NCI-H187 (cell line): ENCODE data around the gene RANGRF.
"Not testable (repeated sequence)": the region's sequence is repeated elsewhere in the genome, so short reads cannot be mapped to it uniquely, and the experiment has no call there.

Experiments used
- DNase-seq, 2 experiments: peaks; one replicate each; lab custom pipeline; 2025; lab: John Stamatoyannopoulos, UW

RANGRF gene, protein sequence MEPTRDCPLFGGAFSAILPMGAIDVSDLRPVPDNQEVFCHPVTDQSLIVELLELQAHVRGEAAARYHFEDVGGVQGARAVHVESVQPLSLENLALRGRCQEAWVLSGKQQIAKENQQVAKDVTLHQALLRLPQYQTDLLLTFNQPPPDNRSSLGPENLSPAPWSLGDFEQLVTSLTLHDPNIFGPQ

GRCh38 chr17:8288336-8289102, at the start of gene RANGRF:
Gene RANGRF (plus strand): TSS chr17:8288670. CDS start chr17:8288789, 119 bp downstream.
- DNase-seq: peak; percentile 56 to 72

DNA sequence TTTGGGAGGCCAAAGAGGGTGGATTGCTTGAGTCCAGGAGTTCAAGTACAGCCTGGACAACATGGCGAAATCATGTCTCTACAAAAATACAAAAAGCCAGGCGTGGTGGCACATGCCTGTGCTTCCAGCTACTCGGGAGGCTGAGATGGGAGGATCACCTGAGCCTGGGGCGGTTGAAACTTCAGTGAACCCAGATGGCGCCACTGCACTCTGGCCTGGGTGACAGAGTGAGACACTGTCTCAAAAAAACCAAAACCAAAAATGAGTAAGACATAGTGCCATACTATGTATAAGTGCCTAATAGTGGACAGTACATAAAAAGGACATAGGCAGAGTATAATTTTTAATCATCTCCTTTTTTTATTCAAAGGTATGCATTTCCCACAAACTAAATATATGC, 44.6 kb upstream of the RANGRF start:
- no peak for DNase-seq

- DNase-seq: no peak
These were observed 43.7 kb upstream of the RANGRF start for GRCh38 chr17:8244768-8245167.

- peak; percentile 72 to 79 for DNase-seq
These were observed 39.5 kb upstream of the RANGRF start, which contains the start of gene PFAS for GRCh38 chr17:8248751-8249607. Gene PFAS (plus strand): TSS chr17:8249289. CDS start chr17:8253938, 4,649 bp downstream.

DNA sequence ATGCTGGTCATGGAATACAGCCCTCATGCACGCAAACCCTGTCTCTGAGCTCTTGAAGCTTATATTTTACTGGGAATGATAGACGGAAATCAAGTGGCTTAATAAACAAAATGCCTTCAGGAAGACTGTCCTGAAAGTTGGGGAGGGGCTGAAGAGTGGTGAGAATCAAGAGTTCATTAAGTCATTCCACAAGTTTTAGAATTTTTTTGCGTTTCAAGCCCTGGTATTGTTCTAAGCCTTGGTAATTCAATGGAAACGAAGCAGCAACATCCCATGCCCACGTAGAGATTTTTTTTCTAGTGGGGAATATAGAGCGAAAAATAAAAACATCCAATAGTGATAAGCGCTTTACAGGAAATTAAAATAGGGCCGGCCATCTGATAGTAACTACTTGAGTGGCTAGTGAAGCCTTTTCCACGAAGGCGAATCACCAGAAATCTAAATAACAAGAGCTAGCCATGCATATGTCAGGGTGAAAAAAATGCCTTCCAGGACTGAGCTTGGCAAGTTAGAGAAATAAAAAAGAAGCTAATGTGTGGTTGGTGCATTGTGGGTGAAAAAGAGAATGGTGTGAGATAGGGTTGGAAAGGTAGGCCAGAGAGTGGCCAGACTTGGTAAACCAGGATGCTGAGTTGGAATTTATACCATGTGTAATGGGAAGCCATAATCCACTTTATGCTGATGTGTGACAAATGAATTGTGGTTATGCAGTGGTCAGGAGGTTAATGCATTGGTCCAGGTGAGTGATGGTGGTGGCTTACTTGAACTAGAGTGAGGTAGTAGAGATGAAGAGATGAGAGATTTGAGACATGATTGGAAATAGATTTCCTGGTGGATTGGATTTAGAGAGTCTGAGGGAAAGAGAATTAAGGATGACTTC, 38.6 kb upstream of the RANGRF start:
- DNase-seq: no peak

DNA sequence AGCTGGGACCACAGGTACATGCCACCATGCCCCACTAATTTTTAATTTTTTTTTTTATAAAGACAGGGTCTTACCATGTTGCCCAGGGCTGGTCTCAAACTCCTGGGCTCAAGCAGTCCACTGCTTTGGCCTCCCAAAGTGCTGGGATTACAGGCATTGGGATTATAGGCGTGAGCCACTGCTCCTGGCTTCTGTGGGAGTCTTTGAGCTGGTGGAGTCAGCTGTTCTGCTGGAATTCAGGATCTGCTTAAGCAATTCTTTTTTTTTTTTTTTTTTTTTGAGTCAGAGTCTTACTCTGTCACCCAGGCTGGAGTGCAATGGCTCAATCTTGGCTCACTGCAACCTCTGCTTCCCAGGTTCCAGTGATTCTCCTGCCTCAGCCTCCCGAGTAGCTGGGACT, 37.1 kb upstream of the RANGRF start:
- not testable (repeated sequence) for DNase-seq

GRCh38 chr17:8253801-8254200, 34.7 kb upstream of the RANGRF start:
- no peak for DNase-seq

DNA sequence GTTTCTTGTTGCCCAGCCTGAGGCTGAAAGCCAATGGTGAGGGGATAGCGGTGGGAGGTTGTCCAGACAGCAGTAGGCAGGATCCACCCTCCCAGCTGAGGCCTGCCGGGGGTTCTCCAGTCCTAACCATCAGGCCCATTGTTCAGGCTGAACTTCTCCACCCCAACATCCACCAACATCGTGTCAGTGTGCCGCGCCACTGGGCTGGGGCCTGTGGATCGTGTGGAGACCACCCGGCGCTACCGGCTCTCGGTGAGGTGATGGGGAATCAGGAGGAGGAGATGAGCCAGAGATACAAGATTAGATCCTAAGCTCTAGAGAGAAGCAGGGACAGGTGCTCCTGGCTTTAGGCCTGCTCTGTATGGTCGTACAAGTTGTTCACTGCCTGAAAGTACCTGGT, 33.6 kb upstream of the RANGRF start:
- no peak for DNase-seq

DNA sequence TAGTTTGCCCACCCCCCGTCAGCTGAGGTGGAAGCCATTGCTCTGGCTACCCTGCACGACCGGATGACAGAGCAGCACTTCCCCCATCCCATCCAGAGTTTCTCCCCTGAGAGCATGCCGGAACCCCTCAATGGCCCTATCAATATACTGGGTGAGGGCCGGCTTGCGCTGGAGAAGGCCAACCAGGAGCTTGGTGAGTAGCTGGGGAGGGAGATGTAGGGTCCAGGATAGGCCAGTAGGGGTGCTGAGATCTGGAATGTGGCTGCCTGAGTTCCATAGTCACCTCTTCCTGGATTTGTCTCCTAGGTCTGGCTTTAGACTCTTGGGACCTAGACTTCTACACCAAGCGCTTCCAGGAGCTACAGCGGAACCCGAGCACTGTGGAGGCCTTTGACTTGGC, 33.0 kb upstream of the RANGRF start:
- DNase-seq: no peak

DNA sequence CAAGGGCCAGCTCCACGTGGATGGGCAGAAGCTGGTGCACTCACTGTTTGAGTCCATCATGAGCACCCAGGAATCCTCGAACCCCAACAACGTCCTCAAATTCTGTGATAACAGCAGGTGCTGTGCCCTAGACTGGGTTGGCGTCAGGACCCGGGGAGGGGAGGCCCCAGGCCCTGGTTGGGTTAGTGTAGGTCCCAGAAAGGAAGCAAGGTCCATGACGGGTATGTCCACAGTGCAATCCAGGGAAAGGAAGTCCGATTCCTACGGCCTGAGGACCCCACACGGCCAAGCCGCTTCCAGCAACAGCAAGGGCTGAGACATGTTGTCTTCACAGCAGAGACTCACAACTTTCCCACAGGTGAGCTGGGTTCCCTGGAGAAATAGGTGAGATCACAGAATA, 32.2 kb upstream of the RANGRF start:
- DNase-seq: no peak

GRCh38 chr17:8256691-8257090, 31.8 kb upstream of the RANGRF start:
- DNase-seq: no peak

DNA sequence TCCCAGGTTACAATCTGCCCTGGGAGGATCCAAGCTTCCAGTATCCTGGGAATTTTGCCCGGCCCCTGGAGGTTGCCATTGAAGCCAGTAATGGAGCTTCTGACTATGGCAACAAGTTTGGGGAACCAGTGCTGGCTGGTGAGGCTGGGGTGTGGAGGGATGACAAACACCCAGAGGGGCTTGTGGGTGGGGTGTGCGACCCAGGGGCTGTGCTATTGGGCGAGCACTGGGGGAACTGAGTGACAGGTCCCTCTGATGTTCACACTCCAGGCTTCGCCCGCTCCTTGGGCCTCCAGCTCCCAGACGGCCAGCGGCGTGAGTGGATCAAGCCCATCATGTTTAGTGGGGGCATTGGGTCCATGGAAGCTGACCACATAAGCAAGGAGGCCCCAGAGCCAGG, 30.7 kb upstream of the RANGRF start:
- DNase-seq: no peak

DNA sequence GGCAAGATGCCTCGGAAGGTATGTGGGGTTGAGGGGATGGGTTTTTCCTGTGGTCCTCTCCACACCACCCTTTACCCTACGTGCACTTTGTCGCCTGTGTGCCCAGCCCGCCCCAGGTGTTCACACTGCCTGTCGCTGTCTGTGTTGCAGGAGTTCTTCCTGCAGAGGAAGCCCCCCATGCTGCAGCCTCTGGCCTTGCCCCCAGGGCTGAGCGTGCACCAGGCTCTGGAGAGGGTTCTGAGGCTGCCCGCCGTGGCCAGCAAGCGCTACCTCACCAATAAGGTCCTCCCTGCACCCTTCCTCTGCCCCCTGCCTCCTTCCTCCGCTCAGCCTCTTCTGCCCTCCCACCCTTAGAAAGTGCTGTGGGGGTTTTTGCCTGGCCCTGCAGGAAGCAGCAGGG, 24.1 kb upstream of the RANGRF start:
- DNase-seq: no peak

GRCh38 chr17:8264836-8265542, 23.5 kb upstream of the RANGRF start:
- no peak for DNase-seq

DNA sequence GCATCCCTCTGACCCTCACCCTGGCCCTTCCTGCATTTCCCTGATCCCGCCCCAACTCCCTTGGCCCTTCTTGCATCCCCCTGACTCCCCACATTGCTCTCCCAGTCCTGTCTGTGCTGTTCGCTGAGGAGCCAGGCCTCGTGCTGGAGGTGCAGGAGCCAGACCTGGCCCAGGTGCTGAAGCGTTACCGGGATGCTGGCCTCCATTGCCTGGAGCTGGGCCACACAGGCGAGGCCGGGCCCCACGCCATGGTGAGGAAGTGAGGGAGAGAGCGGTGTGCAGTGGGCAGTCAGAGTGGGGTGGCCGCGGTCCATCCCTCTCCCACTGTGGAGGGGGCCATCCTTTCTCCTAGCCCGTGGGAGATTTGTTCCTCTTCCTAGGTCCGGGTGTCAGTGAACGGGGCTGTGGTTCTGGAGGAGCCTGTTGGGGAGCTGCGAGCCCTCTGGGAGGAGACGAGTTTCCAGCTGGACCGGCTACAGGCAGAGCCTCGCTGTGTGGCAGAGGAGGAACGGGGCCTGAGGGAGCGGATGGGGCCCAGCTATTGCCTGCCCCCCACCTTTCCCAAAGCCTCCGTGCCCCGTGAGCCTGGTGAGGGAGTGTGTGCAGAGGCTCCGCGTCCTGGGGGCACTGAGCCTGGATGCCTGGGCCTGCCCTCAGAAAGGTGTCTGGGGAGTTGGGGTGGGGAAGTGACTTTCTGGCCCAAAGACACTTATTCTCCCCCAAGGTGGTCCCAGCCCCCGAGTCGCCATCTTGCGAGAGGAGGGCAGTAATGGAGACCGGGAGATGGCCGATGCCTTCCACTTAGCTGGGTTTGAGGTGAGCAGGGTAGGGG, 21.6 kb upstream of the RANGRF start:
- no peak for DNase-seq

GRCh38 chr17:8267480-8268147, 20.9 kb upstream of the RANGRF start:
- no peak for DNase-seq

DNA sequence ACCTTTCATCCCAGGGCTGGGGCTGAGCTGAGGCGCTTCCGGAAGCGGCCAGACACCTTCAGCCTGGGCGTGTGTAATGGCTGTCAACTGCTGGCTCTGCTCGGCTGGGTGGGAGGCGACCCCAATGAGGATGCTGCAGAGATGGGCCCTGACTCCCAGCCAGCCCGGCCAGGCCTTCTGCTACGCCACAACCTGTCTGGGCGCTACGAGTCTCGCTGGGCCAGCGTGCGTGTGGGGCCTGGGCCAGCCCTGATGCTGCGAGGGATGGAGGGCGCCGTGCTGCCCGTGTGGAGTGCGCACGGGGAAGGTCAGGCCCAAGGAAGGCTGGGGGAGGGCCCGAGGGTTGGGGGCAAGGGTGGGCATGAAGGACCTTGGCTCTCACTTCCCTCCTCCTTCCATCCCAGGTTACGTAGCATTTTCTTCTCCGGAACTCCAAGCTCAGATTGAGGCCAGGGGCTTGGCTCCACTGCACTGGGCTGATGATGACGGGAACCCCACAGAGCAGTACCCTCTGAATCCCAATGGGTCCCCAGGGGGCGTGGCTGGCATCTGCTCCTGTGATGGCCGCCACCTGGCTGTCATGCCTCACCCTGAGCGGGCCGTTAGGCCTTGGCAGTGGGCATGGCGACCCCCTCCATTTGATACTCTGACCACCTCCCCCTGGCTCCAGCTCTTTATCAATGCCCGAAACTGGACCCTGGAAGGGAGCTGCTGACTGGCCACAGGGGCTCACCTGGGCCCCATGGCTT, 19.7 kb upstream of the RANGRF start:
- DNase-seq: no peak

DNA sequence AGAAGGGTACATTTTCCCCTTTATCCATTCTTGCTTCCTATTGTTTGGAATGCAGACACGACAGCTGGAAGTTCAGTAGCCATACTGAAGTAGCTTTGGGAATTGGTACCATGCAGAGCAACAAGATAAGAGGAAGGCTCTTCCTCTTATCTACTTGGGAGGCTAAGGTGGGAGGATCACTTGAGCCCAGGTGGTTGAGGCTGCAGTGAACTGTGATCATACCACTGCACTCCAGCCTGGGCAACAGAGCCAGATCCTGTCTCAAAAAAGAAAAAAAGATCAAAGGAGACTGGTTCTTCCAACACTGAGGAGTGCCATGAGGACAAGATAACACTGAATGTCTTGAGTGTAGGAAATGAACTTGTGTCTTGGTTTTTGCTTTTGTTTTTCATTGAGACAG, 16.0 kb upstream of the RANGRF start:
- no peak for DNase-seq

DNA sequence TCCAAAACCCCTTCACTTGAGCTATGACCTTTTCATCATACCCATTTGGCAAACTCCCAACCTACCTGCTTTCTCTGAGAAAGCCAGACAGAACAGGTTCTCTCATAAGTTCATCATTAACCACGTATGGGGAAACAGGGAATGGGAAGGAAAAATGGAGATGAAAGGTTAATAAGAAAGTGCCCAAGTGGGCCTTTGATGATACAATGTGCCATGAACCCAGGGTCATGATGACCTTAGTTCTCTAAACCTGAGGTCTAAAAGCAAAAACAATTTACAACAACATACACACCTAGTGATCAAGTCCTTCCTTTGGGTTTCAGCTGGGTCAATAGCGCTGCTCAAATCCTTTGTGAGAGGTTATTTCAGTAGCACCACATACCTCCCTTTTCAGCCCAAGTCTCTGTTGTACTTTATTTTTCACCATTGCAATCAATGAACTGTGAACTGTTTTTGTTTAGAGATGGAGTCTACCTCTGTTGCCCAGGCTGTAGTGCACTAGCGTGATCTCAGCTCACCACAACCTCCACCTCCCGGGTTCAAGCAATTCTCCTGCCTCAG, 14.5 kb upstream of the RANGRF start:
- no peak for DNase-seq
